Uterus (tissue), 2 donors: Measurements from ENCODE around the gene HPS3.

Experiments used
- CTCF ChIP-seq, 4 experiments: fragments of 200-600 bp in 2 of 4; fragments of 450-650 bp in 2 of 4; sonication (generic) in 2 of 4; IDR thresholded peaks; one replicate each; pipeline ENCODE4 v1.5.1; 2016 to 2019; ENCODE audit warnings: antibody characterized with exemption in 4 of 4, mild to moderate bottlenecking in 2 of 4, moderate library complexity in 1 of 4
- POLR2A ChIP-seq, 2 donors: fragments of 450-650 bp; IDR thresholded peaks; one replicate each; pipeline ENCODE4 v1.6.1; 2016; ENCODE audit warnings: antibody characterized with exemption in 2 of 2, mild to moderate bottlenecking in 1 of 2, moderate library complexity in 1 of 2

DNA sequence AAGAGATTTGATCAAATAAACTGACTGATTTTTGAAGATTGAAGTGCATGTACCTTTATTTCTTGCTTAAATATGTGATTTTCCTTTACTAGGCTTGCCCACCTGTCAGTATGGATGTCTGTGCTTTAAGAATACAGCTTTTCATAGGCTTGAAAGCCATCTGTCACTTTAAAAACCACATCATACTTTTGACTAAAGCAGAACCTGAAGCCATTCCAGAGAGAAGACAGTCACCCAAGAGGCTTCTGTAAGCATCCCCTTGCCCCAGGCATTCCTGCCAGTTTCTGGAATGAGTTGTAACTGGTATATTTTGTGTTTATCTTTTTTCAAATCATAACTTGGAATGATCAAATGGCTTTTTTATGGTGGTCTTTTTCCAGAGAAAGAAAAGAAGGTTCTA, 24.0 kb downstream of the HPS3 start:
- TF ChIP-seq CTCF (IDR thresholded peaks at IDR 0.05) = no peak
- no peak for TF ChIP-seq POLR2A (IDR thresholded peaks at IDR 0.05)
